A549 (cell line): ENCODE data around the gene COQ8B.
"Not testable (repeated sequence)": the region's sequence is repeated elsewhere in the genome, so short reads cannot be mapped to it uniquely, and the experiment has no call there.

ENCODE experiments used
- CTCF ChIP-seq: fragments of >200 bp; sonication (Bioruptor Twin); formaldehyde crosslinking; IDR thresholded peaks from 3 replicates; pipeline ENCODE4 v1.5.1; 2016
- JUNB ChIP-seq: fragments of >200 bp; sonication (Bioruptor Twin); formaldehyde crosslinking; IDR thresholded peaks from 2 replicates; pipeline ENCODE4 v1.6.1; 2016
- MAX ChIP-seq: IDR thresholded peaks from 2 replicates; pipeline ENCODE4 v1.6.1; 2012
- POLR2A ChIP-seq: IDR thresholded peaks from 2 replicates; pipeline ENCODE4 v1.6.1; 2012; ENCODE audit warnings: mild to moderate bottlenecking, low read length
- REST ChIP-seq: fragments of 200-600 bp; sonication (generic); IDR thresholded peaks from 2 replicates; pipeline ENCODE4 v1.6.1; 2016; ENCODE audit warnings: antibody characterized with exemption, mild to moderate bottlenecking, moderate library complexity

GRCh38 chr19:40730065-40730464, 13.4 kb upstream of the COQ8B start:
- TF ChIP-seq JUNB, POLR2A, CTCF, MAX, REST: not testable (repeated sequence)
